GM12878 (cell line): ENCODE measurements around the gene NEK10. TPM values are rescaled to one million over a fixed set of nuclear protein-coding genes. Genes with fewer than 3 reads are reported as not detected.

Experiments
- ATAC-seq: fragments of 200-7000 bp; cut with Tn5 transposase; 3 replicates; pipeline ENCODE4 v1.9.1; 2020; ENCODE audit warnings: mild to moderate bottlenecking, moderate library complexity
- BruUV-seq: library from RNA; stranded (reverse); fragments of 400-500 nt; replicated peaks from 2 replicates; lab custom pipeline; 2021; lab: Mats Ljungman, UMichigan
- CTCF ChIA-PET: fragments of 300-600 bp; sonication (Branson Sonifier 250); formaldehyde crosslinking; extraction: SDS; loops from one replicate; lab custom pipeline; 2021; ENCODE audit warnings: inconsistent platforms; lab: Yijun Ruan, JAX
- POLR2A ChIA-PET: fragments of 350-600 bp; formaldehyde crosslinking; extraction: SDS; loops from one replicate; lab custom pipeline; 2021; ENCODE audit warnings: inconsistent platforms; lab: Charles Lee
- RAD21 ChIA-PET: fragments of 300-600 bp; sonication (Branson Sonifier 250); formaldehyde crosslinking; loops from one replicate; lab custom pipeline; 2023; ENCODE audit warnings: antibody characterized with exemption; ENCODE audit not compliant: unreplicated experiment; lab: Charles Lee
- SMC1A ChIA-PET: fragments of 300-600 bp; sonication (Branson Sonifier 250); formaldehyde crosslinking; loops from one replicate; lab custom pipeline; 2023; ENCODE audit not compliant: unreplicated experiment, uncharacterized antibody; lab: Charles Lee
- DNase-seq: peaks from one replicate; pipeline ENCODE4 v3.0.0-alpha.2; 2011; ENCODE audit warnings: low read depth, low spot score
- FAIRE-seq: peaks from 3 replicates; lab custom pipeline; 2011; peaks lifted over from hg19 to GRCh38; lab: Jason Lieb, UNC
- H2AFZ ChIP-seq: 2 replicates; pipeline ENCODE4 v1.6.0; 2011; ENCODE audit warnings: low read depth, low read length, control low read depth; ENCODE audit not compliant: control insufficient read depth
- H3K27ac ChIP-seq: 2 replicates; pipeline ENCODE4 v1.5.1; 2011; ENCODE audit warnings: control low read depth; ENCODE audit not compliant: control insufficient read depth, insufficient read depth
- H3K27me3 ChIP-seq, 2 experiments: replicated peaks in 1 of 2; 2 replicates each; pipeline versions ENCODE4 v1.6.0 to v1.6.1; 2011; ENCODE audit warnings: low read length in 1 of 2; ENCODE audit not compliant: control insufficient read depth in 2 of 2, insufficient read depth in 2 of 2
- H3K36me3 ChIP-seq, 2 experiments: 2 replicates each; pipeline ENCODE4 v1.5.1; 2011; ENCODE audit warnings: low read length in 1 of 2; ENCODE audit not compliant: control insufficient read depth in 2 of 2, insufficient read depth in 2 of 2
- H3K4me1 ChIP-seq: 2 replicates; pipeline ENCODE4 v1.6.1; 2011; ENCODE audit warnings: mild to moderate bottlenecking, low read length, moderate library complexity, mixed read lengths; ENCODE audit not compliant: control insufficient read depth, insufficient read depth
- H3K4me2 ChIP-seq: 2 replicates; pipeline ENCODE4 v1.6.0; 2011; ENCODE audit warnings: control low read depth; ENCODE audit not compliant: control insufficient read depth, insufficient read depth
- H3K4me3 ChIP-seq: fragments of 200-600 bp; sonication (generic); 2 replicates; pipeline ENCODE4 v1.5.1; 2016
- H3K79me2 ChIP-seq: 2 replicates; pipeline ENCODE4 v1.6.0; 2011; ENCODE audit warnings: low read length; ENCODE audit not compliant: control insufficient read depth, insufficient read depth
- H3K9ac ChIP-seq: 2 replicates; pipeline ENCODE4 v1.8.0; 2011; ENCODE audit warnings: low read length, control low read depth, mixed read lengths; ENCODE audit not compliant: control insufficient read depth, insufficient read depth
- H3K9me3 ChIP-seq: replicated peaks from 3 replicates; pipeline ENCODE4 v1.5.1; 2011; ENCODE audit warnings: mild to moderate bottlenecking, low read length; ENCODE audit not compliant: control insufficient read depth, insufficient read depth
- H4K20me1 ChIP-seq: 2 replicates; pipeline ENCODE4 v1.6.0; 2011; ENCODE audit not compliant: control insufficient read depth, insufficient read depth
- RUNX3 ChIP-seq: IDR thresholded peaks from 2 replicates; pipeline ENCODE4 v1.6.1; 2012; ENCODE audit warnings: low read length, inconsistent platforms
- SPI1 ChIP-seq: IDR thresholded peaks from 2 replicates; pipeline ENCODE4 v1.6.1; 2011; ENCODE audit warnings: low read depth, mild to moderate bottlenecking, low read length, moderate library complexity, borderline replicate concordance; ENCODE audit not compliant: insufficient read depth
- SUZ12 ChIP-seq: fragments of 200-600 bp; sonication (generic); IDR thresholded peaks from one replicate; pipeline ENCODE4 v1.6.1; 2018; ENCODE audit warnings: antibody characterized with exemption, mild to moderate bottlenecking; ENCODE audit not compliant: unreplicated experiment
- WGBS: methylation state at CpG from one replicate; pipeline ENCODE4 v1.1.6; 2016; ENCODE audit warnings: low lambda C conversion rate; ENCODE audit not compliant: insufficient replicate concordance, insufficient coverage; ENCODE audit errors: missing lambda C conversion rate; 5-methylcytosine and 5-hydroxymethylcytosine counted together
- in situ Hi-C: fragments of 300-500 bp; cut with MboI; formaldehyde crosslinking; loops from 9 replicates; pipeline ENCODE4 v1.14.3; 2018; ENCODE audit warnings: mixed read lengths
- intact Hi-C: fragments of 100-400 bp; cut with micrococcal nuclease; formaldehyde crosslinking; loops from one replicate; pipeline ENCODE4 v1.14.2; 2022; ENCODE audit not compliant: unreplicated experiment
- polyA plus RNA-seq, 11 experiments: library from polyadenylated mRNA; depleted of rRNA in 4 of 11; unstranded in 6 of 11; stranded (reverse) in 5 of 11; fragments of >200 nt; fragmentation: Nextera tagmentation in 4 of 11; fragmentation: Illumina TruSeq in 1 of 11; extraction: Ambion mirVana in 4 of 11; extraction: Trizol in 1 of 11; gene quantifications; 1 replicate in 1 of 11; 2 replicates in 10 of 11; pipeline versions ENCODE4 v1.2.1 to v1.2.3, GENCODE V29; 2011 to 2016; ENCODE audit warnings: inconsistent platforms in 2 of 11, missing spikeins in 2 of 11, low read depth in 1 of 11
- total RNA-seq, 4 experiments: library from RNA; depleted of rRNA in 3 of 4; stranded (reverse); fragments of >200 nt in 3 of 4; fragmentation: Illumina TruSeq in 1 of 4; extraction: Trizol in 1 of 4; gene quantifications; 2 replicates each; pipeline versions ENCODE4 v1.2.1 to v1.2.3, GENCODE V29; 2013 to 2021

The NEK10 gene
- total and polyA plus RNA-seq, 10 of the 15 experiments (the other 5 are each of a cell fraction or from before 2014, with no cell fraction given) = 0.06 to 0.40 (median 0.16) TPM; not detected in 2

DNA sequence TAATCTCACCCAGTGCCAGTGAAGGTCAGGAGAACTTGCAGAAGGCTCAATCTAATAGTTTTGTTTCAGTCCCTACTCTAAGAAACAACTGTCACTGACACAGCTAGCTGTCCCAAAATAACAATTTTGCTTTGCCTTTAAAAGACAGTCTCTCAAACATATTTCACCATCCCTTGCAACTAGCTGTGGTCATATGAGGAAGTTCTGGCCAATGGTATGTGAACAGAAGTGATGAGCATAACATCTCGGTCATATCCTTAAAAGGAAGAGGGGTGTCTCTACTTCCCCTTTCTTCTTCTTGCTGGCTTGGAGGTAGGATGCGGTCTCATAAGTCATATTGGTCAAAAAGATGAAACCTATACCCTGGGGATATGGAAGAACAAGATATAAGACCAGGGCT lies 198.1 kb downstream of the NEK10 start:
- no peaks in the 10 kb centered on the region for H4K20me1 ChIP-seq
- H3K4me1 ChIP-seq = no peaks in the 10 kb centered on the region
- peak overlapping the region; percentile 35; the same call in 1 of the 2 replicates for H2AFZ ChIP-seq
- TF ChIP-seq RUNX3 (no peak), SPI1 (peak; percentile 18; the same call in 1 of the 2 replicates)
- BruUV-seq = no TSS peak
- ChIA-PET RAD21 (no interaction called here), CTCF (no interaction called here), POLR2A (no interaction called here), SMC1A (interaction anchor here (0.7 to 1.0 kb wide), 2 partner anchors 19 to 1012 kb away, joined by 3 read pairs; no protein-coding TSS in a partner anchor)
- no peaks in the 10 kb centered on the region for H3K36me3 ChIP-seq
- no peak overlapping the region for H3K27ac ChIP-seq
- intact Hi-C loops (no loop called here), in situ Hi-C loops (no loop called here)
- H3K9me3 ChIP-seq = no peaks in the 10 kb centered on the region
- no peaks in the 10 kb centered on the region for H3K79me2 ChIP-seq
- no peak for FAIRE-seq
- ATAC-seq = peak; percentile 85
- WGBS = 0% methylated on average over 2 of the region's 2 CpGs
- H3K4me2 ChIP-seq = no peak overlapping the region
- DNase-seq = no peak
- H3K9ac ChIP-seq = no peak overlapping the region
- H3K4me3 ChIP-seq = no peak overlapping the region
- no peaks in the 10 kb centered on the region for H3K27me3 ChIP-seq

DNA sequence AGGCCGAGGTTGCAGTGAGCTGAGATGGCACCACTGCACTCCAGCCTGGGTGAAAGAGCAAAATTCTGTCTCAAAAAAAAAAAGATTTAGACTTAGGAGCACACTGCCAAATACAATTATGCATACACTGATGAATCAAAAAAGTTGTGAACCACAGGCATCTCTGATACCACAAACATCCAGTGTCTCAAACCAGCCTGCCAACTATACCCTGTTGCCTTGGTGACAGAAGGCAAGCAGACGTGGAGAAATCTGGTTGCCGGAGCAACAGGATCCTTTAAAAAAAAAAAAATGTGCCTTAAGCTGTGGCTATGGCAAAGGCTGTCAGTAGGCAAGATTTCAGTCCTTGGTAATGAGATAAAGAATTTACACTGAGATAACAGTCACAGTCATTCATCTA lies 202.3 kb downstream of the NEK10 start:
- H3K79me2 ChIP-seq = no peaks in the 10 kb centered on the region
- ChIA-PET RAD21 (no interaction called here), CTCF (no interaction called here), SMC1A (interaction anchor here (0.7 kb wide), 1 partner anchor 51 kb away, joined by 3 read pairs; no protein-coding TSS in a partner anchor), POLR2A (no interaction called here)
- no peaks in the 10 kb centered on the region for H3K9me3 ChIP-seq
- ATAC-seq (no peak), DNase-seq (no peak), FAIRE-seq (no peak)
- H3K36me3 ChIP-seq = no peaks in the 10 kb centered on the region
- BruUV-seq = no TSS peak
- H3K4me1 ChIP-seq = no peaks in the 10 kb centered on the region
- no peak for TF ChIP-seq SUZ12
- H3K27me3 ChIP-seq = no peaks in the 10 kb centered on the region
- H3K4me2 ChIP-seq = no peak overlapping the region
- H2AFZ ChIP-seq = no peak overlapping the region
- 30% methylated on average over 3 of the region's 3 CpGs for WGBS
- no peak overlapping the region for H3K27ac ChIP-seq
- H4K20me1 ChIP-seq = no peaks in the 10 kb centered on the region
- in situ Hi-C loops = no loop called here
- intact Hi-C loops = no loop called here
- no peak overlapping the region for H3K4me3 ChIP-seq
- H3K9ac ChIP-seq = no peak overlapping the region
